Epithelial cell of esophagus (primary cell): ENCODE data around the gene RXRA.

Source experiments
- DNase-seq: peaks from one replicate; pipeline ENCODE4 v3.0.0; 2010; ENCODE audit warnings: low read depth
- H3K4me3 ChIP-seq: 2 replicates; pipeline ENCODE4 v1.5.1; 2011; ENCODE audit warnings: mild to moderate bottlenecking, low read length, control low read depth
- CTCF ChIP-seq: IDR thresholded peaks from 2 replicates; pipeline ENCODE4 v1.5.1; 2011; ENCODE audit warnings: low read depth, mild to moderate bottlenecking, low read length, control low read depth, inconsistent platforms; ENCODE audit not compliant: insufficient read depth; ENCODE audit errors: missing control alignments

The RXRA gene

GRCh38 chr9:134408389-134408788, 82.1 kb downstream of the RXRA start:
- DNase-seq: no peak
- no peak for TF ChIP-seq CTCF
- H3K4me3 ChIP-seq: no peak overlapping the region

- no peak for TF ChIP-seq CTCF
- no peak for DNase-seq
- no peak overlapping the region for H3K4me3 ChIP-seq
These were observed 82.9 kb downstream of the RXRA start for GRCh38 chr9:134408939-134409737.

- TF ChIP-seq CTCF: no peak
- no peak overlapping the region for H3K4me3 ChIP-seq
- no peak for DNase-seq
These were observed 84.0 kb downstream of the RXRA start for GRCh38 chr9:134410071-134410834.

GRCh38 chr9:134410835-134411217, 84.6 kb downstream of the RXRA start:
- no peak for DNase-seq
- no peak for TF ChIP-seq CTCF
- no peak overlapping the region for H3K4me3 ChIP-seq

GRCh38 chr9:134411440-134412297, 85.4 kb downstream of the RXRA start:
- DNase-seq: no peak
- TF ChIP-seq CTCF: no peak
- H3K4me3 ChIP-seq: no peak overlapping the region

GRCh38 chr9:134412298-134412711, 86.0 kb downstream of the RXRA start:
- peak; percentile 41 for DNase-seq
- TF ChIP-seq CTCF: no peak
- H3K4me3 ChIP-seq: no peak overlapping the region
